ENCODE measurements around the gene ANKRD50. TPM values are rescaled to one million over a fixed set of nuclear protein-coding genes. Genes with fewer than 3 reads are reported as not detected.
A peak's percentile ranks its signal among the peaks of the same experiment; 100 is the strongest.

Gene ANKRD50
- total RNA-seq, 1 donor from 2014 or later: 77.8 TPM

GRCh38 chr4:124710911-124711310 is 1.6 kb downstream of the ANKRD50 start:
- Histone ChIP-seq H3K27me3 (ENCODE audit: control insufficient read depth in 3 of 3, insufficient read depth in 3 of 3, low read length in 3 of 3) (no peaks in the 10 kb centered on the region), H3K4me3 (ENCODE audit: low read length in 3 of 3) (peak overlapping the region in 2 of 3 donors; percentile 18 to 87), H3K27ac (ENCODE audit: low read depth, low read length) (peak overlapping the region; percentile 96), H3K36me3 (ENCODE audit: control insufficient read depth in 3 of 3, insufficient read depth in 3 of 3, low read length in 3 of 3) (no peaks in the 10 kb centered on the region), H3K4me1 (ENCODE audit: control insufficient read depth in 3 of 3, insufficient read depth in 3 of 3, low read length in 3 of 3) (peaks cover 2 to 21% (median 10%) of the 10 kb centered on the region in 3 donors), H3K9me3 (ENCODE audit: control insufficient read depth in 3 of 3, low read length in 3 of 3) (no peaks in the 10 kb centered on the region), H3K9ac (ENCODE audit: low read depth in 1 of 3, low read length in 3 of 3) (peak overlapping the region in 1 of 3 donors; percentile 76)

- peak overlapping the region; percentile 30 to 87 (median 31) for H3K4me3 ChIP-seq (ENCODE audit: low read length in 3 of 3)
- peak overlapping the region in 1 of 3 donors; percentile 9 for H3K9ac ChIP-seq (ENCODE audit: low read depth in 1 of 3, low read length in 3 of 3)
- no peaks in the 10 kb centered on the region for H3K27me3 ChIP-seq (ENCODE audit: control insufficient read depth in 3 of 3, insufficient read depth in 3 of 3, low read length in 3 of 3)
- no peaks in the 10 kb centered on the region for H3K36me3 ChIP-seq (ENCODE audit: control insufficient read depth in 3 of 3, insufficient read depth in 3 of 3, low read length in 3 of 3)
- H3K9me3 ChIP-seq (ENCODE audit: control insufficient read depth in 3 of 3, low read length in 3 of 3): no peaks in the 10 kb centered on the region
- peaks cover 2 to 21% (median 10%) of the 10 kb centered on the region in 3 donors for H3K4me1 ChIP-seq (ENCODE audit: control insufficient read depth in 3 of 3, insufficient read depth in 3 of 3, low read length in 3 of 3)
- no peak overlapping the region for H3K27ac ChIP-seq (ENCODE audit: low read depth, low read length)
These were observed 2.4 kb downstream of the ANKRD50 start for GRCh38 chr4:124710015-124710741.

GRCh38 chr4:124708517-124709300 is 3.8 kb downstream of the ANKRD50 start:
- Histone ChIP-seq H3K4me3 (ENCODE audit: low read length in 3 of 3) (no peak overlapping the region), H3K36me3 (ENCODE audit: control insufficient read depth in 3 of 3, insufficient read depth in 3 of 3, low read length in 3 of 3) (no peaks in the 10 kb centered on the region), H3K4me1 (ENCODE audit: control insufficient read depth in 3 of 3, insufficient read depth in 3 of 3, low read length in 3 of 3) (peaks cover 2 to 24% (median 10%) of the 10 kb centered on the region in 3 donors), H3K9ac (ENCODE audit: low read depth in 1 of 3, low read length in 3 of 3) (no peak overlapping the region), H3K9me3 (ENCODE audit: control insufficient read depth in 3 of 3, low read length in 3 of 3) (no peaks in the 10 kb centered on the region), H3K27me3 (ENCODE audit: control insufficient read depth in 3 of 3, insufficient read depth in 3 of 3, low read length in 3 of 3) (no peaks in the 10 kb centered on the region), H3K27ac (ENCODE audit: low read depth, low read length) (no peak overlapping the region)

GRCh38 chr4:124705393-124705792 is 7.1 kb downstream of the ANKRD50 start:
- Histone ChIP-seq H3K9ac (ENCODE audit: low read depth in 1 of 3, low read length in 3 of 3) (no peak overlapping the region), H3K4me1 (ENCODE audit: control insufficient read depth in 3 of 3, insufficient read depth in 3 of 3, low read length in 3 of 3) (peaks cover 0 to 10% (median 4%) of the 10 kb centered on the region in 3 donors)

GRCh38 chr4:124703154-124703553 is 9.4 kb downstream of the ANKRD50 start:
- Histone ChIP-seq H3K27ac (ENCODE audit: low read depth, low read length) (no peak overlapping the region), H3K9ac (ENCODE audit: low read depth in 1 of 3, low read length in 3 of 3) (no peak overlapping the region), H3K4me3 (ENCODE audit: low read length in 3 of 3) (no peak overlapping the region), H3K27me3 (ENCODE audit: control insufficient read depth in 3 of 3, insufficient read depth in 3 of 3, low read length in 3 of 3) (no peaks in the 10 kb centered on the region), H3K36me3 (ENCODE audit: control insufficient read depth in 3 of 3, insufficient read depth in 3 of 3, low read length in 3 of 3) (no peaks in the 10 kb centered on the region), H3K9me3 (ENCODE audit: control insufficient read depth in 3 of 3, low read length in 3 of 3) (no peaks in the 10 kb centered on the region), H3K4me1 (ENCODE audit: control insufficient read depth in 3 of 3, insufficient read depth in 3 of 3, low read length in 3 of 3) (peaks cover 0 to 3% (median 0%) of the 10 kb centered on the region in 3 donors)

More at GRCh38 chr4:124705393-124705792, 7.1 kb downstream of the ANKRD50 start:
- no peaks in the 10 kb centered on the region for H3K36me3 ChIP-seq (ENCODE audit: control insufficient read depth in 3 of 3, insufficient read depth in 3 of 3, low read length in 3 of 3)
- no peaks in the 10 kb centered on the region for H3K27me3 ChIP-seq (ENCODE audit: control insufficient read depth in 3 of 3, insufficient read depth in 3 of 3, low read length in 3 of 3)
- H3K4me3 ChIP-seq (ENCODE audit: low read length in 3 of 3): no peak overlapping the region
- no peak overlapping the region for H3K27ac ChIP-seq (ENCODE audit: low read depth, low read length)
- no peaks in the 10 kb centered on the region for H3K9me3 ChIP-seq (ENCODE audit: control insufficient read depth in 3 of 3, low read length in 3 of 3)

GRCh38 chr4:124697441-124697840 is 15.1 kb downstream of the ANKRD50 start:
- no peak overlapping the region for H3K27ac ChIP-seq (ENCODE audit: low read depth, low read length)
- no peak overlapping the region for H3K9ac ChIP-seq (ENCODE audit: low read depth in 1 of 3, low read length in 3 of 3)
- no peaks in the 10 kb centered on the region for H3K27me3 ChIP-seq (ENCODE audit: control insufficient read depth in 3 of 3, insufficient read depth in 3 of 3, low read length in 3 of 3)
- H3K4me3 ChIP-seq (ENCODE audit: low read length in 3 of 3): no peak overlapping the region
- no peaks in the 10 kb centered on the region for H3K4me1 ChIP-seq (ENCODE audit: control insufficient read depth in 3 of 3, insufficient read depth in 3 of 3, low read length in 3 of 3)
- no peaks in the 10 kb centered on the region for H3K9me3 ChIP-seq (ENCODE audit: control insufficient read depth in 3 of 3, low read length in 3 of 3)
- H3K36me3 ChIP-seq (ENCODE audit: control insufficient read depth in 3 of 3, insufficient read depth in 3 of 3, low read length in 3 of 3): peaks cover 0 to 2% (median 0%) of the 10 kb centered on the region in 3 donors

GRCh38 chr4:124696182-124696581 is 16.4 kb downstream of the ANKRD50 start:
- H3K27ac ChIP-seq (ENCODE audit: low read depth, low read length): no peak overlapping the region
- H3K9ac ChIP-seq (ENCODE audit: low read depth in 1 of 3, low read length in 3 of 3): no peak overlapping the region
- H3K4me3 ChIP-seq (ENCODE audit: low read length in 3 of 3): no peak overlapping the region
- no peaks in the 10 kb centered on the region for H3K4me1 ChIP-seq (ENCODE audit: control insufficient read depth in 3 of 3, insufficient read depth in 3 of 3, low read length in 3 of 3)
- peaks cover 0 to 2% (median 0%) of the 10 kb centered on the region in 3 donors for H3K36me3 ChIP-seq (ENCODE audit: control insufficient read depth in 3 of 3, insufficient read depth in 3 of 3, low read length in 3 of 3)
- H3K9me3 ChIP-seq (ENCODE audit: control insufficient read depth in 3 of 3, low read length in 3 of 3): no peaks in the 10 kb centered on the region
- no peaks in the 10 kb centered on the region for H3K27me3 ChIP-seq (ENCODE audit: control insufficient read depth in 3 of 3, insufficient read depth in 3 of 3, low read length in 3 of 3)

- H3K9me3 ChIP-seq (ENCODE audit: control insufficient read depth in 3 of 3, low read length in 3 of 3): no peaks in the 10 kb centered on the region
- H3K36me3 ChIP-seq (ENCODE audit: control insufficient read depth in 3 of 3, insufficient read depth in 3 of 3, low read length in 3 of 3): peaks cover 0 to 2% (median 0%) of the 10 kb centered on the region in 3 donors
- H3K4me3 ChIP-seq (ENCODE audit: low read length in 3 of 3): no peak overlapping the region
- H3K4me1 ChIP-seq (ENCODE audit: control insufficient read depth in 3 of 3, insufficient read depth in 3 of 3, low read length in 3 of 3): no peaks in the 10 kb centered on the region
- no peak overlapping the region for H3K9ac ChIP-seq (ENCODE audit: low read depth in 1 of 3, low read length in 3 of 3)
- no peaks in the 10 kb centered on the region for H3K27me3 ChIP-seq (ENCODE audit: control insufficient read depth in 3 of 3, insufficient read depth in 3 of 3, low read length in 3 of 3)
- no peak overlapping the region for H3K27ac ChIP-seq (ENCODE audit: low read depth, low read length)
These were observed 17.5 kb downstream of the ANKRD50 start for GRCh38 chr4:124694946-124695598.

- Histone ChIP-seq H3K27ac (ENCODE audit: low read depth, low read length) (no peak overlapping the region), H3K36me3 (ENCODE audit: control insufficient read depth in 3 of 3, insufficient read depth in 3 of 3, low read length in 3 of 3) (peaks cover 0 to 2% (median 0%) of the 10 kb centered on the region in 3 donors), H3K4me1 (ENCODE audit: control insufficient read depth in 3 of 3, insufficient read depth in 3 of 3, low read length in 3 of 3) (no peaks in the 10 kb centered on the region)
These were observed 18.2 kb downstream of the ANKRD50 start for GRCh38 chr4:124694306-124694705.

More at GRCh38 chr4:124694306-124694705, 18.2 kb downstream of the ANKRD50 start:
- Histone ChIP-seq H3K27me3 (ENCODE audit: control insufficient read depth in 3 of 3, insufficient read depth in 3 of 3, low read length in 3 of 3) (no peaks in the 10 kb centered on the region), H3K9ac (ENCODE audit: low read depth in 1 of 3, low read length in 3 of 3) (no peak overlapping the region), H3K9me3 (ENCODE audit: control insufficient read depth in 3 of 3, low read length in 3 of 3) (no peaks in the 10 kb centered on the region), H3K4me3 (ENCODE audit: low read length in 3 of 3) (no peak overlapping the region)

Measured in skeletal muscle tissue (tissue), 4 donors.